ENCODE results near the gene ZFP90.

- no peak for TF ChIP-seq MAFK (IDR thresholded peaks at IDR 0.05; ENCODE audit: partially characterized antibody)
- TF ChIP-seq EHMT2 (IDR thresholded peaks at IDR 0.05; ENCODE audit: low read depth) = no peak
- TF ChIP-seq, protein P1, sequence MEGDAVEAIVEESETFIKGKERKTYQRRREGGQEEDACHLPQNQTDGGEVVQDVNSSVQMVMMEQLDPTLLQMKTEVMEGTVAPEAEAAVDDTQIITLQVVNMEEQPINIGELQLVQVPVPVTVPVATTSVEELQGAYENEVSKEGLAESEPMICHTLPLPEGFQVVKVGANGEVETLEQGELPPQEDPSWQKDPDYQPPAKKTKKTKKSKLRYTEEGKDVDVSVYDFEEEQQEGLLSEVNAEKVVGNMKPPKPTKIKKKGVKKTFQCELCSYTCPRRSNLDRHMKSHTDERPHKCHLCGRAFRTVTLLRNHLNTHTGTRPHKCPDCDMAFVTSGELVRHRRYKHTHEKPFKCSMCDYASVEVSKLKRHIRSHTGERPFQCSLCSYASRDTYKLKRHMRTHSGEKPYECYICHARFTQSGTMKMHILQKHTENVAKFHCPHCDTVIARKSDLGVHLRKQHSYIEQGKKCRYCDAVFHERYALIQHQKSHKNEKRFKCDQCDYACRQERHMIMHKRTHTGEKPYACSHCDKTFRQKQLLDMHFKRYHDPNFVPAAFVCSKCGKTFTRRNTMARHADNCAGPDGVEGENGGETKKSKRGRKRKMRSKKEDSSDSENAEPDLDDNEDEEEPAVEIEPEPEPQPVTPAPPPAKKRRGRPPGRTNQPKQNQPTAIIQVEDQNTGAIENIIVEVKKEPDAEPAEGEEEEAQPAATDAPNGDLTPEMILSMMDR (IDR thresholded peaks at IDR 0.05) = no peak
- no peak for TF ChIP-seq TP53 (CRISPR knock-in tag; IDR thresholded peaks at IDR 0.05)
- TF ChIP-seq MYC (IDR thresholded peaks at IDR 0.05; ENCODE audit: borderline replicate concordance, low read length) = no peak
- TF ChIP-seq FOSL2 (IDR thresholded peaks at IDR 0.05) = no peak
- TF ChIP-seq FOSL2 (CRISPR knock-in tag; IDR thresholded peaks at IDR 0.05) = no peak
- no peak for TF ChIP-seq SMC3 (IDR thresholded peaks at IDR 0.05)
- TF ChIP-seq, protein P2, sequence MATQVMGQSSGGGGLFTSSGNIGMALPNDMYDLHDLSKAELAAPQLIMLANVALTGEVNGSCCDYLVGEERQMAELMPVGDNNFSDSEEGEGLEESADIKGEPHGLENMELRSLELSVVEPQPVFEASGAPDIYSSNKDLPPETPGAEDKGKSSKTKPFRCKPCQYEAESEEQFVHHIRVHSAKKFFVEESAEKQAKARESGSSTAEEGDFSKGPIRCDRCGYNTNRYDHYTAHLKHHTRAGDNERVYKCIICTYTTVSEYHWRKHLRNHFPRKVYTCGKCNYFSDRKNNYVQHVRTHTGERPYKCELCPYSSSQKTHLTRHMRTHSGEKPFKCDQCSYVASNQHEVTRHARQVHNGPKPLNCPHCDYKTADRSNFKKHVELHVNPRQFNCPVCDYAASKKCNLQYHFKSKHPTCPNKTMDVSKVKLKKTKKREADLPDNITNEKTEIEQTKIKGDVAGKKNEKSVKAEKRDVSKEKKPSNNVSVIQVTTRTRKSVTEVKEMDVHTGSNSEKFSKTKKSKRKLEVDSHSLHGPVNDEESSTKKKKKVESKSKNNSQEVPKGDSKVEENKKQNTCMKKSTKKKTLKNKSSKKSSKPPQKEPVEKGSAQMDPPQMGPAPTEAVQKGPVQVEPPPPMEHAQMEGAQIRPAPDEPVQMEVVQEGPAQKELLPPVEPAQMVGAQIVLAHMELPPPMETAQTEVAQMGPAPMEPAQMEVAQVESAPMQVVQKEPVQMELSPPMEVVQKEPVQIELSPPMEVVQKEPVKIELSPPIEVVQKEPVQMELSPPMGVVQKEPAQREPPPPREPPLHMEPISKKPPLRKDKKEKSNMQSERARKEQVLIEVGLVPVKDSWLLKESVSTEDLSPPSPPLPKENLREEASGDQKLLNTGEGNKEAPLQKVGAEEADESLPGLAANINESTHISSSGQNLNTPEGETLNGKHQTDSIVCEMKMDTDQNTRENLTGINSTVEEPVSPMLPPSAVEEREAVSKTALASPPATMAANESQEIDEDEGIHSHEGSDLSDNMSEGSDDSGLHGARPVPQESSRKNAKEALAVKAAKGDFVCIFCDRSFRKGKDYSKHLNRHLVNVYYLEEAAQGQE (IDR thresholded peaks at IDR 0.05) = no peak
- TF ChIP-seq ZFP36 (IDR thresholded peaks at IDR 0.05; ENCODE audit: borderline replicate concordance, partially characterized antibody) = no peak
- no peak for TF ChIP-seq RAD21 (conservative IDR thresholded peaks at IDR 0.05 in 1 of 2, IDR thresholded peaks at IDR 0.05 in 1 of 2)
Observed at GRCh38 chr16:68564382-68564985, 25.4 kb downstream of the ZFP90 start.
